Astrocyte of the hippocampus (primary cell): ENCODE data around the gene MIEF2.

Experiments used
- DNase-seq: peaks from one replicate; pipeline ENCODE4 v3.0.0; 2011; ENCODE audit warnings: low read depth, low spot score

The MIEF2 gene

DNA sequence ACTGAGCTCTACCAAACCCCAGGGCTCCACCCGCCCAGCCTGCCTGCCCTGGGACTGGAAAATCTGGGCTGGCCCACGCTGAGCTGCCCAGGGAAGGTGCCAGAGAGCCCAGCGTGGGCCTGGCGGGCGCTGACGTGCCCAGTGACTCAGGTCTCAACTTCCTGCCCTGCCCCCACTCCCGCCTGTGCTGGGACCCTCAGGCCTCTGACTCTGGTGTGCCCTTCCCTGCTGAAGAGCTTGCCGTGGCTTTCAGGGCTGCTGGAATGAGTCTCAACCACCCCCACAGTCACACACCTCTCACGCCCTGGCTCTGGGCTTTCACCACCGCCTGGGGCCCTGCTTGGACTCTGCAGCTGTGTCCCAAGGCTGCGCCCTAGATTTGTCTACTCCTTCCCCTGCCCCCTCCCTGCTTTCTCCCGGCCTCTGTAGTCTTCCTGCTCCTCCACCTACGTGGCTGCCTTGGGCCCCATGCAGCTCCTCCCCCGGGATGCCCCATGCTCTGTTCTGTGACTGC lies 24.7 kb upstream of the MIEF2 start:
- peak; percentile 90 for DNase-seq

GRCh38 chr17:18236494-18236893 lies 24.0 kb upstream of the MIEF2 start:
- no peak for DNase-seq

DNA sequence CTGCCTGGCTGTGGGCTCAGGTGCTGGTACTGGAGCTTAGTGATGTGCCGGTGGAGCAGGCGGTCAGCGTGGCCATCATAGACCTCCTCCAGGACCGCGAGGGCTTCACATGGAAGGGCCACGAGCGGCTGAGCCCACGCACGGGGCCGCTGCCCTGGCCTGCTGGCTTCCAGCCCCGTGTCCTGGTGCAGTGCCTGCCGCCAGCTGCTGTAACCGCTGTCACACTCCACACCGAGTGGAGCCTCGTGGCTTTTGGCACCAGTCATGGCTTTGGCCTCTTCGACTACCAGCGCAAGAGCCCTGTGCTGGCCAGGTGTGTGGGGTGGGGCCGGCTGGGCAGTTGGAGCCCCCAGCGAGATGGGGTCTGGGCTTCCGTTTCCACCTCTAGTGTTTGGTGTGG lies 23.0 kb upstream of the MIEF2 start:
- DNase-seq = no peak

DNA sequence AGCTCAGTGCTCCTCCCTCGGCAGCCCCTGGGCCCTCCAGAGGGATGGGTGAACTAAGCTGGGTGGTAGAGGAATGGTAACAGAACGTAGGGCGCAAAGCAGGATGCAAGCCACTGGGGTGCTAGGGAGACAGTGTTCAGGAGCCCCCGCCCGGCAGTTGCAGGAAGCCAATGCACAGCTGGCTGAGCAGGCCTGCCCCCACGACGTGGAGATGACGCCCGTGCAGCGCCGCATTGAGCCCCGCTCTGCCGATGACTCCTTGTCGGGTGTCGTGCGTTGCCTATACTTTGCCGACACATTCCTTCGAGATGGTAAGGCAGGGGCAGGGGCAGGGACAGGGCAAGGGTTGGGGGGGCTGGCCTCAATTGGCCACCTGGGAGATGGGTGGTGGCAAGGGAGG lies 22.2 kb upstream of the MIEF2 start:
- no peak for DNase-seq

GRCh38 chr17:18240449-18240848 lies 20.0 kb upstream of the MIEF2 start:
- DNase-seq = no peak

- DNase-seq = no peak
Observed at GRCh38 chr17:18241229-18241871, 19.1 kb upstream of the MIEF2 start.

GRCh38 chr17:18245038-18245776 lies 15.3 kb upstream of the MIEF2 start:
- no peak for DNase-seq

DNA sequence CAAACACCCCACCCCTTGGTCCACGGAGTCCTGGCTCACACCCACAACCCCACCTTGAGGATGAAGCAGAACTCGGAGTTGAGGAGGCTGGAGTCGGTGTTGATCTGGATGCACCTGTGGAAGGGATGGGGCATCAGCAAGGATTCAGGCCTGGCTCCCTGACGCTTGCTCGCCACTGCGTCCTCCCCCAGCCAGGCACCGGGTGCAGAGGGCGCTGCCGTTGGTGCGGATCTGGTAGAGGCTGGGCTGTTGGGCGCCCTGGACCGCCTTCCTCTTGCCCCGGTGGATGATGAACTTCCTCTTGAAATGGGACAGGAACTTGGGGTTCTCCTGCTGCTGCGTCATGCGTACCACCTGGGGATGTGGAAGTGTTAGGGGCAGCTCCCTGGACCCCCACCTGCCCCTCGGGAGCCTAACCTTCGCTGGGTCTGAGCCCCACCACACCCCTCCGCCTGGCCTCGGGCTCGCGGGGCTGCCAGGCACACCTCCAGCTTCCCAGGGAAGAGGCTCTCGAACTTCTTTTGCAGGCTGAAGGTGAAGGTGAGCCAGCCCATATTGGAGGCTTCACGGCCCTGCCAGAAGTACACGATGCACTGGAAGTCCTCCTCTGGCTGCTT lies 14.2 kb upstream of the MIEF2 start:
- DNase-seq = no peak

GRCh38 chr17:18246880-18247612 lies 13.4 kb upstream of the MIEF2 start:
- DNase-seq = peak; percentile 66

DNA sequence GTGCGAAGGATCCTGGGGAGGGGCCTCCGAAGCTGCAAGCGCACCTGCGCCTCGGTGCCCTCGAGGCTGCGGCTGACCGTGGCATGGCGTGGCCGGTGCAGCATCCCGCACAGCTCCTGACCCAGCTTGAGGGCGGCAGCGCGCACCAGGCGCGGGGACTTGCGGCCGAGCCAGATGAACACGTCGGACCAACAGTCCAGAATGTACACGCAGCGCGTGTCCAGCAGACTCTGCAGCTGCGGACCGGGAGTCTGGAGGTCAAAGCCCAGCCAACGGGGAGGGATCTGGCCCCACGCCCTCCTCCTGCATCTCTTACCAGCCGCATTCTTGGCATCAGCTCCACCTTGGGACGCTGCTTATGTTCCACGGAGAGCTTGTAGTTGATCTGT lies 12.9 kb upstream of the MIEF2 start:
- DNase-seq = peak; percentile 23

GRCh38 chr17:18248300-18248731 lies 12.1 kb upstream of the MIEF2 start:
- peak; percentile 83 for DNase-seq

GRCh38 chr17:18248811-18249210 lies 11.7 kb upstream of the MIEF2 start:
- no peak for DNase-seq

DNA sequence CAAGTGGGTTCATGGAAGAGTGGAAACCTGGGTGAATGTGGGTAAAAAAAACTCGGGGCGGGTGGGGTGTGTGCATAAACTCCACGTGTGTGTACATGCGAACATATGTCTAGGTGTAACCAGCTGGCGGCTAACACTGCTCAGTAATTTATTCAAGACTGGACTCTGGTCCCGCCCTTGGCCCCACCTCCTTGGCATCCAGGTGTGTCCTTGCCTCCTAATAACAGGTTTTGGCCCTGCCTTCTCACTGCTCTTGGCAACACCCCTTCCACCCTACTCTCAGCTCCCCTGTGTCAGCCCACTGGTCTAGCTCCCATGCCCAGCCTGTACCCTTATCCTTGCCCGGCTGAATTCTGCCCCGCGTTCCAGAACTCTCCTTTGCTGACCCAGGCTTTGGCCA lies 10.2 kb upstream of the MIEF2 start:
- no peak for DNase-seq

DNA sequence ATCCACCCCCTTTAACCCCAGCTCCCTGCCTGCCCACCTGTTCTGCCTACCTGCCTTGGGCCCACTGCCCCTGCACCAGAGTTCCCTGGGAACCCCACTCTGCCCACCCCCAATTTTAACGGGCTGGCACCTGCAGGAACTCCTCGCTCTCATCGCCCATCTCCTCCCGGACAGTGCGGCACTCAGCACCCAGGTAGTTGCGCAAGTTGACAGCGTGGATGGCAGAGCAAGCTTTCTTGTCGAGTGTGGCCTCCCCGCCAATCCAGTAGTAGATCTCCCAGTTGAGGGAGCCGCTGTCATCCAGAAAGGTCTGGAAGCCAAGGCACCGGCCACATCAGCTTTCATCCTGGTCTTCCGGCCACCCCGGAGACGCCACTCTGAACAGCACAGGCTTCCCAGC lies 9.8 kb upstream of the MIEF2 start:
- no peak for DNase-seq

DNA sequence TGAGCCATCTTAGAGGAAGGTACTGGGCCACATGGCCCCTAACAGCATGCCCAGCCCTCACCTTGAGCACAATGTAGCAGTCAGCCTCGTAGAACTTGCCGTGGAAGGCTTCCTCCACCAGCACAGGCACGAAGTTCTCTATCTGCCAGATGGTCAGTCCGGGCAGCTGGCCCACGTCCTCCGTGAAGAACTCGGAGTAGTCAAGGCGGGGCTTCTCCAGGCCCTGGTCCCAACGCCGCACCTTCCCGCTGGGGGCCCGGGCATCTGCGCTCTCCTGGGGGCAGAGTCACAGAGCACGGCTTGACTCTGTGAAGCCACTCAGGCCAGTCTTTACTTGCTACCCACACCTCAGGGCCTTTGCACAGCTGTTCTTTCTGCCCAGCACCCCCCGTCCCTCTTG lies 9.3 kb upstream of the MIEF2 start:
- no peak for DNase-seq

DNA sequence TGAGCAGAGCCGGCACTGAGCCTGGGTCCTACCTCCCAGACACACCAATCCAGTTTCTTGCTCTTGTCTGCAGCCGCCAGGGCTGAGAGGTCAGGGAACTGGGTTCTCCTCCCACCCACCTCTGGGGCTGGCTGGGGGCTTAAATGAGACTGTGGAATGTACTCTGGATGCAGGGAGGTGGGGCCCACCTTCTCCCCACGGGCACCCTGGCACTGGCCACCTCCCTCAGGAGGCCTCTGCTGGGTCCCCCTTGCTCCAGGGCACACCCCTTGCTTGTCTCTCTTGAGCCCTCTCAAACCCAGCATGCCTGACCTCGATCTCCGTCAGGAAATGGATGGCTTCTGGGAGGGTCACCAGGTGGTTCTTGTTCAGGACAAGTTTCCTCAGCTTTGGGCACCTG lies 8.3 kb upstream of the MIEF2 start:
- DNase-seq = no peak

DNA sequence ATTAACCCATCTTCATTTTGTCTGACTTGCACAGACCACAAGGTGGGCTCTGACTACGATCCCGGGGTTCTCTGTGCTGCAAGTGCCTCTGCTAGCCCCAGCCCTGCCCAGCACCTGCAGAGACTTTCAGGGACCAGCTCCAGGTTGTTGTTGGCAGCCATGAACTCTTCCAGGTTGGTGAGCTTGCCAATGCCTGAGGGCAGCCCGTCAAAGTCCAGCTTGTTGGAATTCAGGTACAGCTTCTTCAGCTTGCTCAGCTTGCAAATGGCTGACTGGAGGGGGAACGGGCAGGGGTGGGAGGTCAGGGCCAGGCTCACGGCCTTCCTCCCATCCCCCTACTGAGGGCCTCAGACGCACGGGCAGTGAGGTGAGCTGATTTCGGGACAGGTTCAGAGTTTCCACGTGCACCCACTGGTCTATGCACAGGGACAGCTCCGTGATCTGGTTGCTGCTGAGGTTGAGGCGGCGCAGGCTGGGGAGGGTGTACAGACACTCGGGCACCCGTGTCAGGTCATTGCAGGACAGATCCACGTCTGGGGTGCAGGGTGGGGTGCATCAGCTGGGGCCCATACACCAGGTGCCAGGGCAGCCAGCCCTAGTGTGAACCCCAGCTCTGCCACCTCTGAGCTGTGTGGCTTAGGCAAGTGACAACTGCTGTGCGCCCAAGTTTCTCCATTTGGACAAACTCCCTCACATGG lies 7.1 kb upstream of the MIEF2 start:
- no peak for DNase-seq

DNA sequence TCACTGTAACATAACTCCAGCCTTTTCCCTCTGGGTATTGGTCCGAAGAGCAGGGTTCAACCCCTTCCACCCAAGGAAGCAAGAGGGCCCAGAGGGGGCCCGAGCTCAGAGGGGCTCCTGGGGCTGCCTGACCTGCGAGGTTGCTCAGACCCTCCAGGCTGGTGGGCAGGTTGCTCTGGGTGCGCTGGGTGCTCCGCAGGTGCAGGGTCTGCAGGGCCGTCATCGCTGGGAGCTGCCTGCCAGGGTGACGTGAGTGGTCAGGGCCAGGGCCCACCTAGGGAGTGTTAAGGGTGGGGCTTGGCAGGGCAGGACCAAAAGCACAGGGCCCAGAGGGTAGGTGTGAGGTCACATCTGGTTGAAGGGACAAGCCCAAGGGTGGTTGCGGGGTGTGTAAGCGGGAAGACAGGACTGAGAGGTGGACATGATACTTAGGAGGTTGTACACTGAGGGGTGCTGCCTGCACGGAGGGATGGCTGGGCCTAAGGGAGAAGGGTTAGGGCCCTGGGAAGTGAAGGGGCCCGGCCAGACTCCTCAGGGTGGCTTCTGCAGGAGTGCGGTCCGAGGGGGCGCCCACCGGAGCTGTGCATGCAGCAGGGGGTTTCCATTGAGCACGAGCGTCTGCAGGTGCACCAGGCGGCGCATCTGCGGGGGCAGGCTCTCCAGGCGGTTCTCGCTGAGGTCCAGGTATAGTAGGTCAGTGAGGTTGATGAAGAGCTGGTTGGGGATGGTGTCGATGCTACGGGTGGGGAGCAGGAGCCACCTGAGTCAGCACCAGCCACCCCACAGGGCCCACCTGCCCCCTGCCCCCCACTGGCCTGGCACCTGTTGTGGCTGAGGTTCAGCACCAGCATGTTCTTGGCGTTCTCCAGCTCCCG lies 6.3 kb upstream of the MIEF2 start:
- DNase-seq = no peak

DNA sequence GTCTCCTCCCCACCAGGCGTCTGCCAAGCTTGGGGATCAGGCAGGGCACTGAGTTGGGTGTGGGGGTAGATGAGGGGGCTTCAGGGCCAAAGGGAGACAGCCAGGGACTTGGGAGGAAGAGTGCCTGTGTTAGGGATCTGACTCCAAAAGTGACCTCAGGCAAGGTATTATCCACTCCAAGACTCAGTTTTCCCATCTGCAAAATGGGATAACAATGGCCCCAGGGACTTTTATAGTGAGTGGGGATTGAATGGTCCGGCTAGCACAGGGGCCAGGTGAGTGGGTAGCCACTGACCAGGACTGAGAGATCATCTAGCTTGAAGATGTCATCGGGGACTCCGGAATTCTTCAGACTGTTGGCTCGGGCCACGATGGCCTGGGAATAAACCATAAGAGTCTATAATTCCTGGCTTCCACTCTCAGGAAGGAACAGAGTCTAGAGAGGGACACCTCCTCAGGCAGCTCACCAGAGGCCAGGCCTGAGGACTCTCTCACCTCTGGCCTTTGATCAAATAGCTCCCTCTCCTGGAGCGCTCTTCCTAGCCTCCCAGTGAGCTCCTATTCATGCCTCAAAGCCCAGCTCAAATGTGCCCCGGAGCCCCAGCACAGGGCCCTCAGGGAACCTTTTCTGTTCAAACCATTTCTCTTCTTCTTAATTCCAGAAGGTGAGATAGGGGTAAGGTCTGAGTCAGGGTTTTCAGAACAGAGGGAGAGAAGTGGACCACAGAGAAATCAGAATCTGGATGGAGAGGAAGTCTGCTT lies 5.4 kb upstream of the MIEF2 start:
- no peak for DNase-seq

DNA sequence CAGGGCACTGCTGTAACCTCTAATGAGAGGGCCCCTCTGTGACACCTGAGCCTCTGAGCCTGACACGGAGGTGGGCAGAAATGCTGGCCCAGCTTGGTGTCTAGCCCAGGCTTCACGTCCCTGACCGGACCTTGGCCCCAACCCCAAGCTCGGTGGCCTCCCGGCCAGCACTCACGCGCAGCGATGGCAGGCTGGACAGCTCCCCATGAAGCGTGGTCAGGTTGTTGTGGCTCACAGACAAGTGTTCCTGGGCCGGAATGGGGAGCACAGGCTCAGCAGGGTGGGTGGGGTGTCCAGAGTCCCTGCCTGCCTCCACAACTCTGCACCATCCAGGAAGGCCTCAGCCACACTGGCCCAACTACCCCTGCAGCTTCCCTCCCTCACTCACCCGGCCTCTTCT lies 4.1 kb upstream of the MIEF2 start:
- no peak for DNase-seq
